CD14-positive monocyte (primary cell): ENCODE data around the gene VPS8. TPM values are rescaled to one million over a fixed set of nuclear protein-coding genes. Genes with fewer than 3 reads are reported as not detected.

Experiments used
- DNase-seq, 3 donors: peaks; one replicate each; pipeline ENCODE4 v3.0.0-alpha.2; 2011 to 2022
- H2AFZ ChIP-seq: 2 replicates; pipeline ENCODE4 v1.6.0; 2012; ENCODE audit warnings: mild to moderate bottlenecking, low read depth, low read length, inconsistent platforms; ENCODE audit not compliant: insufficient read depth, poor library complexity, severe bottlenecking
- H3K27ac ChIP-seq, 2 donors: 1 replicate in 1 of 2; 2 replicates in 1 of 2; pipeline ENCODE4 v1.5.1; 2012 to 2013; ENCODE audit warnings: low read length in 2 of 2, control low read depth in 1 of 2, inconsistent platforms in 1 of 2, low read depth in 1 of 2, mild to moderate bottlenecking in 1 of 2
- H3K27me3 ChIP-seq, 2 donors: one replicate each; pipeline versions ENCODE4 v1.6.0 to v1.6.1; 2011 to 2013; ENCODE audit warnings: low read length in 2 of 2; ENCODE audit not compliant: control insufficient read depth in 2 of 2, insufficient read depth in 2 of 2
- H3K36me3 ChIP-seq, 2 donors: replicated peaks in 1 of 2; 1 replicate in 1 of 2; 2 replicates in 1 of 2; pipeline versions ENCODE4 v1.5.1 to v1.6.1; 2012 to 2013; ENCODE audit warnings: low read length in 2 of 2, control low read depth in 1 of 2, inconsistent platforms in 1 of 2, mild to moderate bottlenecking in 1 of 2; ENCODE audit not compliant: insufficient read depth in 2 of 2, control insufficient read depth in 1 of 2
- H3K4me1 ChIP-seq, 2 donors: 1 replicate in 1 of 2; 2 replicates in 1 of 2; pipeline versions ENCODE4 v1.5.1 to v1.6.1; 2012 to 2013; ENCODE audit warnings: low read length in 2 of 2, control low read depth in 1 of 2, inconsistent platforms in 1 of 2, mild to moderate bottlenecking in 1 of 2, moderate library complexity in 1 of 2; ENCODE audit not compliant: insufficient read depth in 2 of 2, control insufficient read depth in 1 of 2
- H3K4me2 ChIP-seq: replicated peaks from 2 replicates; pipeline ENCODE3; 2012; ENCODE audit warnings: low read length, moderate library complexity, mild to moderate bottlenecking; ENCODE audit not compliant: poor library complexity, severe bottlenecking; ENCODE audit errors: extremely low read depth
- H3K4me3 ChIP-seq, 3 experiments: fragments of 200-600 bp in 1 of 3; sonication (generic) in 1 of 3; replicated peaks in 1 of 3; 1 replicate in 2 of 3; 2 replicates in 1 of 3; pipeline ENCODE4 v1.5.1; 2011 to 2013; ENCODE audit warnings: low read length in 3 of 3, mild to moderate bottlenecking in 3 of 3, control low read depth in 2 of 3, low read depth in 2 of 3, inconsistent platforms in 1 of 3, moderate library complexity in 1 of 3
- H3K79me2 ChIP-seq: 2 replicates; pipeline ENCODE4 v1.6.0; 2012; ENCODE audit warnings: mild to moderate bottlenecking, control low read depth, inconsistent platforms, low read length, moderate library complexity; ENCODE audit not compliant: insufficient read depth
- H3K9ac ChIP-seq: 2 replicates; pipeline ENCODE4 v1.6.0; 2017; ENCODE audit warnings: low read length, mild to moderate bottlenecking; ENCODE audit not compliant: insufficient read depth, poor library complexity, severe bottlenecking
- H3K9me3 ChIP-seq, 2 donors: replicated peaks in 1 of 2; 1 replicate in 1 of 2; 2 replicates in 1 of 2; pipeline versions ENCODE4 v1.5.1 to v1.6.1; 2012 to 2013; ENCODE audit warnings: low read length in 2 of 2, control low read depth in 1 of 2; ENCODE audit not compliant: control insufficient read depth in 1 of 2, insufficient read depth in 1 of 2
- H4K20me1 ChIP-seq: 2 replicates; pipeline ENCODE4 v1.6.0; 2012; ENCODE audit warnings: mild to moderate bottlenecking, low read length, control low read depth, moderate library complexity; ENCODE audit not compliant: insufficient read depth
- H3K27ac Mint-ChIP-seq, 7 donors: one replicate each; pipeline ENCODE4 v1.8.0; 2020; ENCODE audit warnings: mild to moderate bottlenecking in 7 of 7, mixed read lengths in 7 of 7, moderate library complexity in 6 of 7, inconsistent platforms in 2 of 7
- H3K27me3 Mint-ChIP-seq, 3 donors: one replicate each; pipeline ENCODE4 v1.8.0; 2021 to 2022; ENCODE audit warnings: low read depth in 3 of 3, mild to moderate bottlenecking in 3 of 3, mixed read lengths in 3 of 3, moderate library complexity in 3 of 3, inconsistent platforms in 1 of 3
- H3K36me3 Mint-ChIP-seq, 2 donors: one replicate each; pipeline ENCODE4 v1.8.0; 2020; ENCODE audit warnings: mixed read lengths in 2 of 2, inconsistent platforms in 1 of 2, mild to moderate bottlenecking in 1 of 2
- H3K4me1 Mint-ChIP-seq: one replicate; pipeline ENCODE4 v1.8.0; 2020; ENCODE audit warnings: mild to moderate bottlenecking, mixed read lengths
- H3K4me3 Mint-ChIP-seq, 2 donors: one replicate each; pipeline ENCODE4 v1.8.0; 2020; ENCODE audit warnings: mild to moderate bottlenecking in 2 of 2, mixed read lengths in 2 of 2, moderate library complexity in 1 of 2
- H3K9me3 Mint-ChIP-seq, 7 donors: one replicate each; pipeline ENCODE4 v1.8.0; 2020 to 2022; ENCODE audit warnings: mixed read lengths in 7 of 7, mild to moderate bottlenecking in 6 of 7, moderate library complexity in 6 of 7, inconsistent platforms in 2 of 7
- CTCF ChIP-seq: fragments of 200-600 bp; IDR thresholded peaks from one replicate; pipeline ENCODE4 v1.8.0; 2022; ENCODE audit warnings: antibody characterized with exemption, mild to moderate bottlenecking
- WGBS: methylation state at CpG from one replicate; pipeline ENCODE4 v1.1.5; 2013; ENCODE audit warnings: missing lambda C conversion rate; ENCODE audit not compliant: insufficient coverage; 5-methylcytosine and 5-hydroxymethylcytosine counted together
- intact Hi-C, 2 donors: fragments of 100-400 bp; cut with micrococcal nuclease; formaldehyde crosslinking; loops; one replicate each; pipeline versions ENCODE4 v1.15.0 to v1.15.1; 2023
- polyA plus RNA-seq, 3 donors: library from polyadenylated mRNA; depleted of rRNA in 1 of 3; unstranded in 2 of 3; stranded (reverse) in 1 of 3; fragments of 300-500 nt in 2 of 3; fragments of >200 nt in 1 of 3; fragmentation: Illumina TruSeq in 2 of 3; gene quantifications; 1 replicate in 2 of 3; 2 replicates in 1 of 3; pipeline ENCODE4 v1.2.3, GENCODE V29; 2012 to 2021

VPS8 gene
- polyA plus RNA-seq, 3 donors = 22.0 to 42.3 (median 29.2) TPM

DNA sequence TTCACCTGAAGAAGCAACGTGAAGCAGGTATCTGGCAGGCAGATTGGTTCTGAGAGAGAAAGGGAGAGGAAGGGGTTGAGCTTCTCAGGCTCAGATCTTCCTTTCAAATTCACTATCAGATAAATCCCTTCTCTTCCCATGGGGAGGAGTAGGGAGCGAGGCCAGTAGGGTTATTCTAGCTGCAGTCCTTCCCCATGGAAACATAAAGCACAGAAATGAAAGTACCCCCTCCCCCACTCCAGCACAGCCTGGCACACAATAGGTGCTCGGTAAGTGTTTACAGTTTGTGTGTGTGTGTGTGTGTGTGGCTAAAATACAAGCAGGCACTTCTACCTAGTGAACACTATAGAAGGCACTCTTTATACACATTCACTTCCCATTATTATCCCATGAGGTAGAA lies 20.8 kb upstream of the VPS8 start:
- H3K4me2 ChIP-seq = no peak overlapping the region
- no peaks in the 10 kb centered on the region for H4K20me1 ChIP-seq
- Mint-ChIP-seq H3K27ac (no peak overlapping the region), H3K4me1 (peaks cover 32% of the 10 kb centered on the region), H3K36me3 (no peaks in the 10 kb centered on the region), H3K27me3 (peaks cover 0 to 8% (median 2%) of the 10 kb centered on the region in 3 donors), H3K9me3 (peaks cover 0 to 7% (median 0%) of the 10 kb centered on the region in 7 donors), H3K4me3 (no peak overlapping the region)
- peaks cover 38 to 47% of the 10 kb centered on the region in 2 donors for H3K4me1 ChIP-seq
- H3K36me3 ChIP-seq = no peaks in the 10 kb centered on the region
- peaks cover 0 to 3% of the 10 kb centered on the region in 2 donors for H3K9me3 ChIP-seq
- no peak overlapping the region for H3K9ac ChIP-seq
- H3K27me3 ChIP-seq = no peaks in the 10 kb centered on the region
- TF ChIP-seq CTCF = no peak
- DNase-seq = no peak
- no peak overlapping the region for H3K27ac ChIP-seq
- no peaks in the 10 kb centered on the region for H3K79me2 ChIP-seq
- no CpG with 5 or more reads among the region's 3 CpGs for WGBS
- intact Hi-C loops = loop anchor here in 1 of 2 donors (10.0 kb wide), 1 partner anchor 416 kb away; the partner anchor contains the start of gene THPO
- no peak overlapping the region for H2AFZ ChIP-seq
- no peak overlapping the region for H3K4me3 ChIP-seq

DNA sequence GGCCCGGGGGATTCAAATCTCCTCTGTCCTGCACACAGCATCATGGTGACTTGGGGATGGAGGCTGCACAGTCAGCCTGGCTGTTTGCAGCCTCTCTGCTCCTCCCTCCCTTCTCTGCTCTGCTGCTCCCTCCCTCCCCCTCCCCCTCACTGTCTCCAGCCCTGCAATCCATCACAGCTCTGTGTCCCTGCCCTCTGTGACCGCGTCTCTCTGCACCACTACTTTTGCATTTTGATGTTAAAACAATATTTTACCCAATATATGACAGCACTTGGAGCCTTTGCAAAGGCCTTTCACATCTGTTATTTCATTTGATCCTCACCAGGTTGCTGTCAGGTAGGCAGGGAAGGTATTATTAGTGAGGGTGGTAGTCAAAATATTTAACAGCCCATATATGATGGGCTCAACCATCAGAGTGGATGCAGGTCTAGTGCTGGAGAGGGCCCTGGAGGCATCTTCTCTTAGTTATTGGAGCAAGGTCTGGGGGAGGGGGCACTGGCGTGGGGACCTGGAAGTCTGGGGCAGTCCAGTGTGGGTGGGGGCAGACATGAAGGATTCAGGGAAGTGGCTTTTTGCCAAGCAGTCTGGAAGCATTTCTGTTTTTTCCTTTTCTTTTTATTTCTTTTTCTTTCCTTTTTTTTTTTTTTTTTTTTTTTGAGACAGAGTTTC lies 16.3 kb upstream of the VPS8 start:
- WGBS = 80% methylated on average over 1 of the region's 4 CpGs
- Mint-ChIP-seq H3K27ac (no peak overlapping the region), H3K9me3 (peaks cover 0 to 7% (median 2%) of the 10 kb centered on the region in 7 donors), H3K27me3 (peaks cover 0 to 8% (median 6%) of the 10 kb centered on the region in 3 donors), H3K4me3 (no peak overlapping the region), H3K36me3 (no peaks in the 10 kb centered on the region), H3K4me1 (peaks cover 27% of the 10 kb centered on the region)
- H3K27me3 ChIP-seq = no peaks in the 10 kb centered on the region
- H2AFZ ChIP-seq = no peak overlapping the region
- DNase-seq = no peak
- H3K9me3 ChIP-seq = peaks cover 0 to 3% of the 10 kb centered on the region in 2 donors
- H3K36me3 ChIP-seq = no peaks in the 10 kb centered on the region
- H3K4me3 ChIP-seq = no peak overlapping the region
- no peak overlapping the region for H3K9ac ChIP-seq
- TF ChIP-seq CTCF = no peak
- H4K20me1 ChIP-seq = no peaks in the 10 kb centered on the region
- intact Hi-C loops = loop anchor here in 1 of 2 donors (10.0 kb wide), 1 partner anchor 421 kb away; the partner anchor contains the start of gene THPO
- no peak overlapping the region for H3K4me2 ChIP-seq
- H3K27ac ChIP-seq = no peak overlapping the region
- H3K79me2 ChIP-seq = no peaks in the 10 kb centered on the region
- peaks cover 17 to 19% of the 10 kb centered on the region in 2 donors for H3K4me1 ChIP-seq
